ENCODE measurements around the gene LY6G6C. TPM values are rescaled to one million over a fixed set of nuclear protein-coding genes. Genes with fewer than 3 reads are reported as not detected.

LY6G6C gene
- total RNA-seq, 4 donors from 2014 or later: 0.53 to 14.6 (median 2.4) TPM

GRCh38 chr6:31734247-31734820 lies 12.8 kb upstream of the LY6G6C start:
- DNase-seq: no peak
- Histone ChIP-seq H3K27me3 (no peaks in the 10 kb centered on the region), H3K4me3 (peak overlapping the region; percentile 53 to 89 (median 75)), H3K36me3 (peaks cover 27 to 41% (median 32%) of the 10 kb centered on the region in 3 donors), H3K27ac (peak overlapping the region; percentile 94 to 99 (median 98)), H3K9me3 (no peaks in the 10 kb centered on the region), H3K4me1 (peaks cover 40 to 81% (median 45%) of the 10 kb centered on the region in 3 donors)
- WGBS, 2 donors: 8 to 19% methylated on average over 2 of the region's 2 CpGs
- intact Hi-C loops (cut with DNase I): loop anchor here (10.0 kb wide), 1 partner anchor 100 kb away; no protein-coding TSS in a partner anchor
- TF ChIP-seq POLR2A (IDR thresholded peaks at IDR 0.05): no peak
- TF ChIP-seq CTCF (IDR thresholded peaks at IDR 0.05): no peak

GRCh38 chr6:31733734-31734133 lies 12.2 kb upstream of the LY6G6C start:
- WGBS, 2 donors: 67 to 72% methylated on average over 3 of the region's 4 CpGs
- TF ChIP-seq POLR2A (IDR thresholded peaks at IDR 0.05): no peak
- intact Hi-C loops (cut with DNase I): loop anchor here (10.0 kb wide), 1 partner anchor 101 kb away; no protein-coding TSS in a partner anchor
- peaks cover 37 to 81% (median 45%) of the 10 kb centered on the region in 3 donors for H3K4me1 ChIP-seq
- H3K4me3 ChIP-seq: peak overlapping the region in 2 of 4 donors; percentile 68 to 89
- no peaks in the 10 kb centered on the region for H3K9me3 ChIP-seq
- DNase-seq: no peak
- no peaks in the 10 kb centered on the region for H3K27me3 ChIP-seq
- H3K36me3 ChIP-seq: peaks cover 27 to 41% (median 32%) of the 10 kb centered on the region in 3 donors
- H3K27ac ChIP-seq: peak overlapping the region; percentile 94 to 99 (median 98)

- no peak for DNase-seq
- H3K27ac ChIP-seq: peak overlapping the region in 1 of 4 donors; percentile 95
- no peaks in the 10 kb centered on the region for H3K9me3 ChIP-seq
- no peaks in the 10 kb centered on the region for H3K27me3 ChIP-seq
- intact Hi-C loops (cut with DNase I): loop anchor here (10.0 kb wide), 1 partner anchor 103 kb away; no protein-coding TSS in a partner anchor
- peaks cover 27 to 56% (median 32%) of the 10 kb centered on the region in 3 donors for H3K36me3 ChIP-seq
- no peak overlapping the region for H3K4me3 ChIP-seq
- TF ChIP-seq POLR2A (IDR thresholded peaks at IDR 0.05): no peak
- TF ChIP-seq CTCF (IDR thresholded peaks at IDR 0.05): no peak
- 64 to 69% methylated on average over 2 to 3 of the region's 3 CpGs for WGBS, 2 donors
- peaks cover 32 to 81% (median 42%) of the 10 kb centered on the region in 3 donors for H3K4me1 ChIP-seq
These were observed 10.5 kb upstream of the LY6G6C start for GRCh38 chr6:31732029-31732428.

- Histone ChIP-seq H3K27ac (peak overlapping the region; percentile 90 to 98 (median 96)), H3K4me3 (peak overlapping the region; percentile 68 to 91 (median 79)), H3K27me3 (no peaks in the 10 kb centered on the region), H3K9me3 (no peaks in the 10 kb centered on the region), H3K36me3 (peaks cover 27 to 67% (median 32%) of the 10 kb centered on the region in 3 donors), H3K4me1 (peaks cover 31 to 88% (median 40%) of the 10 kb centered on the region in 3 donors)
- intact Hi-C loops (cut with DNase I): loop anchor here (10.0 kb wide), 1 partner anchor 104 kb away; no protein-coding TSS in a partner anchor
- no peak for TF ChIP-seq POLR2A (IDR thresholded peaks at IDR 0.05)
- TF ChIP-seq CTCF (IDR thresholded peaks at IDR 0.05): no peak
- DNase-seq: no peak
- WGBS, 2 donors: 67 to 82% methylated on average over 7 to 11 of the region's 11 CpGs
These were observed 9.1 kb upstream of the LY6G6C start for GRCh38 chr6:31730631-31731086.

- Histone ChIP-seq H3K4me3 (peak overlapping the region; percentile 68 to 91 (median 79)), H3K27me3 (no peaks in the 10 kb centered on the region), H3K36me3 (peaks cover 27 to 67% (median 32%) of the 10 kb centered on the region in 3 donors), H3K4me1 (peaks cover 31 to 91% (median 40%) of the 10 kb centered on the region in 3 donors), H3K9me3 (no peaks in the 10 kb centered on the region), H3K27ac (peak overlapping the region; percentile 90 to 98 (median 96))
- intact Hi-C loops (cut with DNase I): loop anchor here (10.0 kb wide), 1 partner anchor 105 kb away; no protein-coding TSS in a partner anchor
- no peak for DNase-seq
- WGBS, 2 donors: 13 to 46% methylated on average over 12 to 25 of the region's 46 CpGs
- TF ChIP-seq POLR2A (IDR thresholded peaks at IDR 0.05) (peak in 2 of 4 donors; percentile 31 to 54), CTCF (IDR thresholded peaks at IDR 0.05) (no peak)
These were observed 8.6 kb upstream of the LY6G6C start for GRCh38 chr6:31729979-31730630.
